ENCODE data around the gene TUBD1. TPM values are rescaled to one million over a fixed set of nuclear protein-coding genes. Genes with fewer than 3 reads are reported as not detected.

TUBD1 gene
- total and polyA plus RNA-seq, 2 of the 13 experiments (the other 11 are each of a cell fraction or from before 2014, with no cell fraction given): 18.2 to 25.9 TPM

DNA sequence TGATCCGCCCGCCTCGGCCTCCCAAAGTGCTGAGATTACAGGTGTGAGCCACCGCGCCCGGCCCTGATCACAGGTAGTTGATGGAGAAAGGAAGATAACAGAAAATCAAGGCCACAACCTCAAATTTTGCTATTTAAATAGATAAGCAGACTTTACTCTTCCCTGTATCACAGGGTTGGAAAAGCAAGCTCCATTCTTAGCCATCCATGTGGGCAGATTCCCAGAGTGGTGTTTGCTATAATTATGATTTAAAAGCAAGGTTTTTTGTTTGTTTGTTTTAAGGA is 44.4 kb downstream of the TUBD1 start:
- POLR2A ChIA-PET: interaction anchor here (1.0 to 20.0 kb wide), 7 partner anchors 9 to 141 kb away, joined by 4 to 501 read pairs (median 12); partner anchors contain the start of genes PTRH2 and VMP1
- in situ Hi-C loops (cut with HindIII; ENCODE audit: extremely low pct_ligation_motif_present, low pct_unique_long_range_greater_than_20kb): no loop called here
- H3K4me2 ChIP-seq (ENCODE audit: low read depth, low read length): peak overlapping the region; percentile 38
- CTCF ChIA-PET (ENCODE audit: low intra/inter-chr PET ratio, low total read pairs): no interaction called here
- WGBS (ENCODE audit: low lambda C conversion rate): 78% methylated on average over 6 of the region's 6 CpGs
- TF ChIP-seq, protein P1, sequence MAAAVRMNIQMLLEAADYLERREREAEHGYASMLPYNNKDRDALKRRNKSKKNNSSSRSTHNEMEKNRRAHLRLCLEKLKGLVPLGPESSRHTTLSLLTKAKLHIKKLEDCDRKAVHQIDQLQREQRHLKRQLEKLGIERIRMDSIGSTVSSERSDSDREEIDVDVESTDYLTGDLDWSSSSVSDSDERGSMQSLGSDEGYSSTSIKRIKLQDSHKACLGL (CRISPR knock-in tag; IDR thresholded peaks at IDR 0.05): no peak
- TF ChIP-seq ZNF556 (CRISPR knock-in tag; IDR thresholded peaks at IDR 0.05; ENCODE audit: borderline replicate concordance) (0 out of 2 replicates have a peak, but pooled peaks have one; percentile 13), NKX3-1 (CRISPR knock-in tag; IDR thresholded peaks at IDR 0.05) (0 out of 2 replicates have a peak, but pooled peaks have one; percentile 22), MXD4 (CRISPR knock-in tag; IDR thresholded peaks at IDR 0.05) (0 out of 2 replicates have a peak, but pooled peaks have one; percentile 18), MBNL3 (CRISPR knock-in tag; conservative IDR thresholded peaks at IDR 0.05) (0 out of 2 replicates have a peak, but pooled peaks have one; percentile 49)
- TF ChIP-seq, protein P2, sequence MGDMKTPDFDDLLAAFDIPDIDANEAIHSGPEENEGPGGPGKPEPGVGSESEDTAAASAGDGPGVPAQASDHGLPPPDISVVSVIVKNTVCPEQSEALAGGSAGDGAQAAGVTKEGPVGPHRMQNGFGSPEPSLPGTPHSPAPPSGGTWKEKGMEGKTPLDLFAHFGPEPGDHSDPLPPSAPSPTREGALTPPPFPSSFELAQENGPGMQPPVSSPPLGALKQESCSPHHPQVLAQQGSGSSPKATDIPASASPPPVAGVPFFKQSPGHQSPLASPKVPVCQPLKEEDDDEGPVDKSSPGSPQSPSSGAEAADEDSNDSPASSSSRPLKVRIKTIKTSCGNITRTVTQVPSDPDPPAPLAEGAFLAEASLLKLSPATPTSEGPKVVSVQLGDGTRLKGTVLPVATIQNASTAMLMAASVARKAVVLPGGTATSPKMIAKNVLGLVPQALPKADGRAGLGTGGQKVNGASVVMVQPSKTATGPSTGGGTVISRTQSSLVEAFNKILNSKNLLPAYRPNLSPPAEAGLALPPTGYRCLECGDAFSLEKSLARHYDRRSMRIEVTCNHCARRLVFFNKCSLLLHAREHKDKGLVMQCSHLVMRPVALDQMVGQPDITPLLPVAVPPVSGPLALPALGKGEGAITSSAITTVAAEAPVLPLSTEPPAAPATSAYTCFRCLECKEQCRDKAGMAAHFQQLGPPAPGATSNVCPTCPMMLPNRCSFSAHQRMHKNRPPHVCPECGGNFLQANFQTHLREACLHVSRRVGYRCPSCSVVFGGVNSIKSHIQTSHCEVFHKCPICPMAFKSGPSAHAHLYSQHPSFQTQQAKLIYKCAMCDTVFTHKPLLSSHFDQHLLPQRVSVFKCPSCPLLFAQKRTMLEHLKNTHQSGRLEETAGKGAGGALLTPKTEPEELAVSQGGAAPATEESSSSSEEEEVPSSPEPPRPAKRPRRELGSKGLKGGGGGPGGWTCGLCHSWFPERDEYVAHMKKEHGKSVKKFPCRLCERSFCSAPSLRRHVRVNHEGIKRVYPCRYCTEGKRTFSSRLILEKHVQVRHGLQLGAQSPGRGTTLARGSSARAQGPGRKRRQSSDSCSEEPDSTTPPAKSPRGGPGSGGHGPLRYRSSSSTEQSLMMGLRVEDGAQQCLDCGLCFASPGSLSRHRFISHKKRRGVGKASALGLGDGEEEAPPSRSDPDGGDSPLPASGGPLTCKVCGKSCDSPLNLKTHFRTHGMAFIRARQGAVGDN (CRISPR knock-in tag; IDR thresholded peaks at IDR 0.05): peak; percentile 42; the same call in 1 of the 2 replicates
- DNase-seq (ENCODE audit: low spot score) (no peak), FAIRE-seq (no peak), ATAC-seq (no peak)
- peak overlapping the region; percentile 48 for H3K27ac ChIP-seq (ENCODE audit: extremely low read length, insufficient read depth, low read length)
- H3K4me3 ChIP-seq (replicated peaks in 1 of 3; ENCODE audit: insufficient read depth in 1 of 3, low read depth in 2 of 3, low read length in 3 of 3): no peak overlapping the region; a peak in 1 of 6 replicates
- no TSS peak for BruUV-seq (replicated peaks)
- H3K27me3 ChIP-seq (ENCODE audit: control insufficient read depth in 1 of 2, insufficient read depth in 2 of 2, low read length in 2 of 2): no peaks in the 10 kb centered on the region
- intact Hi-C loops (cut with micrococcal nuclease; ENCODE audit: unreplicated experiment): loop anchor here (5.0 kb wide), 1 partner anchor 44 kb away; the partner anchor contains the start of genes RPS6KB1 and TUBD1
- no peaks in the 10 kb centered on the region for H3K9me3 ChIP-seq (ENCODE audit: low read length)
- peaks cover under 1% of the 10 kb centered on the region; the same call in 1 of the 2 replicates for H4K20me1 ChIP-seq (ENCODE audit: insufficient read depth, low read length)
- H3K79me2 ChIP-seq (ENCODE audit: insufficient read depth, low read length): no peaks in the 10 kb centered on the region
- H3K9ac ChIP-seq (ENCODE audit: insufficient read depth, low read depth, low read length): peak overlapping the region; percentile 32; the same call in 1 of the 2 replicates
- H2AFZ ChIP-seq (ENCODE audit: low read length): no peak overlapping the region
- H3K36me3 ChIP-seq (replicated peaks in 1 of 2; ENCODE audit: control insufficient read depth in 1 of 2, insufficient read depth in 2 of 2, low read length in 2 of 2): no peaks in the 10 kb centered on the region
- H3K4me1 ChIP-seq (ENCODE audit: insufficient read depth, low read length): peaks cover 95% of the 10 kb centered on the region
